HFFc6 (cell line): ENCODE measurements around the gene PDLIM3. TPM values are rescaled to one million over a fixed set of nuclear protein-coding genes. Genes with fewer than 3 reads are reported as not detected.

Source experiments
- DNase-seq: peaks from one replicate; pipeline ENCODE4 v3.0.0-alpha.2; 2018
- H3K27ac Mint-ChIP-seq: 2 replicates; pipeline ENCODE4 v1.8.0; 2020; ENCODE audit warnings: mild to moderate bottlenecking, mixed read lengths
- H3K27me3 Mint-ChIP-seq: 2 replicates; pipeline ENCODE4 v1.8.0; 2021; ENCODE audit warnings: mild to moderate bottlenecking, moderate library complexity, mixed read lengths; ENCODE audit not compliant: insufficient read depth
- H3K36me3 Mint-ChIP-seq: 2 replicates; pipeline ENCODE4 v1.8.0; 2021; ENCODE audit warnings: low read depth, mixed read lengths
- H3K4me1 Mint-ChIP-seq: 2 replicates; pipeline ENCODE4 v1.8.0; 2020; ENCODE audit warnings: low read depth, mixed read lengths
- H3K4me3 Mint-ChIP-seq: 2 replicates; pipeline ENCODE4 v1.8.0; 2020; ENCODE audit warnings: mild to moderate bottlenecking, moderate library complexity, mixed read lengths
- H3K9me3 Mint-ChIP-seq: 2 replicates; pipeline ENCODE4 v1.8.0; 2020; ENCODE audit warnings: mild to moderate bottlenecking, mixed read lengths
- long read RNA-seq: library from polyadenylated mRNA; unstranded; transcript quantifications from one replicate; pipeline ENCODE4 v2.0.0, GENCODE V29; 2019
- total RNA-seq, 6 experiments: library from RNA; stranded (reverse); fragmentation: NEBNext Ultra II Directional; extraction: Animal tissue kit (Norgen Biotek cat#: 25700); gene quantifications; 2 replicates in 1 of 6; 3 replicates in 5 of 6; pipeline ENCODE4 v1.2.3, GENCODE V29; 2021
- TF ChIP-seq, protein P1 (sequence below): fragments of 200-600 bp; sonication (generic); IDR thresholded peaks from 2 replicates; pipeline ENCODE4 v1.5.0; 2021; ENCODE audit warnings: antibody characterized with exemption, mild to moderate bottlenecking

Gene PDLIM3, protein sequence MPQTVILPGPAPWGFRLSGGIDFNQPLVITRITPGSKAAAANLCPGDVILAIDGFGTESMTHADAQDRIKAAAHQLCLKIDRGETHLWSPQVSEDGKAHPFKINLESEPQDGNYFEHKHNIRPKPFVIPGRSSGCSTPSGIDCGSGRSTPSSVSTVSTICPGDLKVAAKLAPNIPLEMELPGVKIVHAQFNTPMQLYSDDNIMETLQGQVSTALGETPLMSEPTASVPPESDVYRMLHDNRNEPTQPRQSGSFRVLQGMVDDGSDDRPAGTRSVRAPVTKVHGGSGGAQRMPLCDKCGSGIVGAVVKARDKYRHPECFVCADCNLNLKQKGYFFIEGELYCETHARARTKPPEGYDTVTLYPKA
- not detected for total RNA-seq
- long read RNA-seq = 0 reads

DNA sequence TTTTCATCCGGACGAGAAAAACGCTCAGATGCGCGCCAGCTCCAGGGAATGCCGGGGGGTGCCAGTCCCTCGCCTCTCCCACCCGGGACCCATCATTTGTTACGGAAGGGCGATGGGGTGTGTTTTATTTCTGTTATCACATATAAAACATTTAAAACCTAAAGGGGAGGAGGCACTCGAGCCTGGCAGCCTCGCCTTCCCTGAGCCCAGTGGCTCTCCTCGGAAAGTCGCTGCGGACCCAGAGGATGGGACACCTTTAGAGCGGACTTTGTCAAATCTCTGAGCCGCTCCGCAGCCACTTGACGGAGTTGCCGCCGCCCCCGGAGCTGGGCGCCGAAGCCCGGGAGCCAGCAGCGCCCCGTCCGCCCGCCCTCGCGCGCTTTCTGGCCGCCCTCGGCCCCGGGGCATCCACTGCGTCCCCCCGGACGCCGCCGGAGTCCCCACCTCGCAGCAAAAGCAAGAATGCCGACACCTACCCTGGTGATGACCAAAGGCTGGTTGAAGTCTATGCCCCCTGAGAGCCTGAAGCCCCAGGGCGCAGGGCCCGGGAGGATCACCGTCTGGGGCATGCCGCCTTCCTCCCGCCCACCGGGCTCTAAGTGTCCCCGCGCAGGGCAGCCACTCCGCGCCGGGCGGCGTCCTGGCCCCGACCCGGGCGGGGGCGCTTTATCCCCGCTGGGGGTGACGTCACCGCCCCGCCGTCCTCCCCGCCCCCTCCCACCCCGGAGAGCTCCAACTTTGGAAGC is at the start of gene PDLIM3:
Gene PDLIM3, minus strand, starts transcription at position 642 of the 746 bp plus-strand sequence. Its CDS starts 73 bp downstream, at position 569.
- TF ChIP-seq, protein P1, sequence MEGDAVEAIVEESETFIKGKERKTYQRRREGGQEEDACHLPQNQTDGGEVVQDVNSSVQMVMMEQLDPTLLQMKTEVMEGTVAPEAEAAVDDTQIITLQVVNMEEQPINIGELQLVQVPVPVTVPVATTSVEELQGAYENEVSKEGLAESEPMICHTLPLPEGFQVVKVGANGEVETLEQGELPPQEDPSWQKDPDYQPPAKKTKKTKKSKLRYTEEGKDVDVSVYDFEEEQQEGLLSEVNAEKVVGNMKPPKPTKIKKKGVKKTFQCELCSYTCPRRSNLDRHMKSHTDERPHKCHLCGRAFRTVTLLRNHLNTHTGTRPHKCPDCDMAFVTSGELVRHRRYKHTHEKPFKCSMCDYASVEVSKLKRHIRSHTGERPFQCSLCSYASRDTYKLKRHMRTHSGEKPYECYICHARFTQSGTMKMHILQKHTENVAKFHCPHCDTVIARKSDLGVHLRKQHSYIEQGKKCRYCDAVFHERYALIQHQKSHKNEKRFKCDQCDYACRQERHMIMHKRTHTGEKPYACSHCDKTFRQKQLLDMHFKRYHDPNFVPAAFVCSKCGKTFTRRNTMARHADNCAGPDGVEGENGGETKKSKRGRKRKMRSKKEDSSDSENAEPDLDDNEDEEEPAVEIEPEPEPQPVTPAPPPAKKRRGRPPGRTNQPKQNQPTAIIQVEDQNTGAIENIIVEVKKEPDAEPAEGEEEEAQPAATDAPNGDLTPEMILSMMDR = no peak
- peak within 1 kb of the TSS; percentile 67 for H3K4me3 Mint-ChIP-seq
- DNase-seq = no peak
- H3K4me1 Mint-ChIP-seq = no peaks in the 10 kb centered on the region; the same call in 1 of the 2 replicates
- peaks cover 31% of the 10 kb centered on the region for H3K27me3 Mint-ChIP-seq
- no peaks in the 10 kb centered on the region for H3K36me3 Mint-ChIP-seq
- no peaks in the 10 kb centered on the region for H3K9me3 Mint-ChIP-seq
- no peak within 1 kb of the TSS for H3K27ac Mint-ChIP-seq

DNA sequence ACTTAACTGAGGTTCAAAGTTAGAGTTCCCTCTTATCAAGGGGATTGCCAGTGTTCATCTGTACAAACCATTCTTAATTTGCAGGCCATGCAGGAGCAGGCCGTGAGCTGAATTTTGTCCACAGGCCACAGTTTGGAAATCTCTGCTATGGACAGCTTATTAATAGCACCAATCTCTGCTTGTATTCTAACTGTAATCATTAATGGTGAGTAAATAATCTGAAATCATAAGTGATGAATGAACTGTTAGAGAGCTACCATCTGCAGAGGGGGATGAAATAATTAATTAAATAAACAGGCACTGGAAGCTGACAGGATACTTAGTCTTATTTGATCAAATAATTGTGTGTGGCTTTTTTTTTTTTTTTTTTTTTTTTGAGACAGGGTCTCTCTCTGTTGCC is 48.5 kb upstream of the PDLIM3 start:
- Mint-ChIP-seq H3K4me3 (no peak overlapping the region), H3K27ac (no peak overlapping the region), H3K4me1 (peaks cover 12% of the 10 kb centered on the region), H3K36me3 (no peaks in the 10 kb centered on the region), H3K27me3 (peaks cover 22% of the 10 kb centered on the region), H3K9me3 (no peaks in the 10 kb centered on the region)
- DNase-seq = no peak
- TF ChIP-seq, protein P1 = no peak

DNA sequence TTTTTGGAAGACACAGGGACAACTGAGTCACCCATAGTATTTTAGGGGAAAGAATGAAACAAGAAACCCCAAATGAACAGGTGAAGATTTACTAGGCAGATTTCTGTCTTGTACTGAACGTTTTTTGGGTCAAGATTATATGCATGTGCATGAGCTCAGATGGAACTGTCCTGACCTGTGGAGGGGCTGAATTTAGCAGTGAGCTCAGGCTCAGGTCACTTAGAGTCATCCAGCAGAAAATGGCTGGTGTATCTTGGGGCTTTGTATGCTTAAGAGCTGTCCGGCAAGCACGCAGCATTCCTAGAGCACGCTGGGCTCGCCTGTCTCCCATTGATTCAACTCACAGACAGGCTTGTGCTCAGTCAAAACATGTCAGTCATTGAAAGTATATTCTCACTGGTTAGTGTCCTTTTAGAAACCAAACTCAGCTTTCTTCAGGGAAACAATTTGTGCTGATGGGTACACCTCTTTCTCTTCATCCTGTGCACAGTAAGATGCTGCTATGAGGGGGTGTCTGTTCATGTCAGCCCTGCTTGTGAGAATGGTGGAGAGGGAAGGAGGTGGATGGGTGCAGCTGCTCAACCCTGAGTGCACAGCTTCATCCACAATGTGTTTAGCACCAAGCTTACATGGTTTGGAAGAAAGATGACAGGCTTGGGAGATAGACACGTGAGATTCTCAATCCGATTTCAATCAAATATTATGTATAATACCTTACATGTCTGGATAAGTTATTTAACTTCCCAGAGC is 47.5 kb upstream of the PDLIM3 start:
- peaks cover 21% of the 10 kb centered on the region for H3K27me3 Mint-ChIP-seq
- DNase-seq = no peak
- peaks cover 9% of the 10 kb centered on the region; the same call in 1 of the 2 replicates for H3K4me1 Mint-ChIP-seq
- TF ChIP-seq, protein P1 = no peak
- no peaks in the 10 kb centered on the region for H3K36me3 Mint-ChIP-seq
- no peak overlapping the region for H3K27ac Mint-ChIP-seq
- no peaks in the 10 kb centered on the region for H3K9me3 Mint-ChIP-seq
- H3K4me3 Mint-ChIP-seq = no peak overlapping the region

DNA sequence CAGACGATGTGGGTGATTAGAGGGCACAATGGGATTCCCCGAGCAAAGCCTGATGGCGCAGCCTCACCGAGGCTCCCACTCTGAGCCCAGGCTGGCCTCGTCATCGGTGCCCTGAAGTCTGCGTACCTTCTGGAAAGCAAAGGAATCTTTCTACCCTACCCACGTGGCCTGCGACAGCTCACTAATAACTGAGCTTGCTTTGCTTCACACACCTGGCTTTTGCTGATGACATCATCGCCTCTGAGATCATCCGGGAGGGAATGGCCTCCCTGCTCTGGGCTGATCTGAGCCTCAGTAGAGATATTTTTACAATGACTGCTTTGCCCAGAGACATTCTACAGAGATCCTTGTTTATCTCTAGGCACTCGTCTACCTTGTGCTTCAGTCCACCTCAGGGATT is 45.4 kb upstream of the PDLIM3 start:
- H3K27ac Mint-ChIP-seq = no peak overlapping the region
- H3K9me3 Mint-ChIP-seq = no peaks in the 10 kb centered on the region
- H3K36me3 Mint-ChIP-seq = no peaks in the 10 kb centered on the region

DNA sequence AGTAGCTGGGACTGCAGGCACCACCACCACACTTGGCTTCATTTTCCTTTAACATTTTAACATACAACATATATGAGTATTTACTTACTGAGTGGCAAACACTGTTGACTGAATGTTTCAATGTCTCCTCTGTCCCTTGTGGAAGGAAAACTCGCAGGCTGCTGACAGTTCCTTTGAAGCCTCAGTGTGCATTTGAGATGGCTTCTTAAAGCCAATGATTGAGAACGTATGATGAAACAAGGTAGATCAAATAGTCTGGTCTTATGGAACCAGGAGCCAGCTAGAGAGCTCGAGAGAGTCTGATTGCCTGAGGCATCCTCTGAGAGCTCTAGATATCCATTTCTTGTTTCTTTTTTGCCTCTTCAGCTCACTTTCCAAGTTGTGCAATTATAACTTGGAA is 43.0 kb upstream of the PDLIM3 start:
- TF ChIP-seq, protein P1 = no peak
- Mint-ChIP-seq H3K9me3 (no peaks in the 10 kb centered on the region), H3K27me3 (peaks cover 5% of the 10 kb centered on the region), H3K36me3 (no peaks in the 10 kb centered on the region), H3K27ac (no peak overlapping the region), H3K4me1 (peaks cover 9% of the 10 kb centered on the region), H3K4me3 (no peak overlapping the region)
- DNase-seq = no peak

More for the DNA sequence above, 45.4 kb upstream of the PDLIM3 start:
- no peak overlapping the region for H3K4me3 Mint-ChIP-seq
- DNase-seq = no peak
- H3K4me1 Mint-ChIP-seq = no peaks in the 10 kb centered on the region
- H3K27me3 Mint-ChIP-seq = peaks cover 9% of the 10 kb centered on the region
- TF ChIP-seq, protein P1 = no peak
